RCC 7860 (cell line): ENCODE results near the gene C11orf21.

Experiments used
- DNase-seq: peaks from one replicate; pipeline ENCODE4 v3.0.0-alpha.2; 2015; ENCODE audit warnings: low spot score
- FAIRE-seq: peaks from 2 replicates; lab custom pipeline; 2012; peaks lifted over from hg19 to GRCh38; lab: Jason Lieb, UNC

Gene C11orf21

GRCh38 chr11:2262301-2263070 is 39.2 kb downstream of the C11orf21 start:
- FAIRE-seq = no peak
- no peak for DNase-seq

DNA sequence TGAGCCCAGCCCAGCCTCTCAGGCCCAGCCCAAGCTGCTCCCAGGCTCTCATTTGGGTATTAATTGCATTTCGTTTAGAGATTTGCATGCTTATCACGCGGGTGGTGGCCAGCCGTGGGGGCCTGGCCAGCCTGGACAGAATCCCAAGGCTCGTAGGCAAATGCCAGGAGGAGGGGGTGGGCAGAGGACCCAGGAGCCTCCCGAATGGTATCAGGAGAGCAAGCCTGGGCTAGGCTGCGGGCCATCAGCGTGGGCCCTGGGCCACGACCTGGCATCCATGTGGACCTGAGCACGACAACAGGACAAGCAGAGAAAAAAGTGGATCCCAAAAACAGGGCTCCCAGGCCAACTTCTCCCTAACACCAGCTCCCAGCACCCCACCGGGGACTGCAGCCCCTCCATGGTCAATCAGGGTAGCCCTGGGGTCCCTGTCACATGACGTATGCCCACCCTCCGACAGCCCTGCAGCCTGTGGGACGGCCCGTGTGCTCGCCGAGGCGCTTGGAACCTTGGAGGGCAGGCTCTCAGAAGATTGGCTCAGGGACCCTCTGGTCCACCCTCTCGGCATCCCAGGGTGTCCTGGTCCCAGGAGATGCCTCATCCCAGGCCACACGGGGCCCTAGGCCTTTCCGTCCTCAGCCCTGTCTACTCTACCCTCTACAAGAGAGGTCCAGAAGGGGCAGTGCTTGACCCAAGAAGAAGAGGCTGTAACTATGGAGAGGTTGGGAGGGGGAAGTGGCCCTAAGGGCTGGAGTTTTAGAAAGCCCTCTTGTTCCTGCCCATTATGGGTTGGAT is 40.1 kb downstream of the C11orf21 start:
- FAIRE-seq = no peak
- DNase-seq = no peak

DNA sequence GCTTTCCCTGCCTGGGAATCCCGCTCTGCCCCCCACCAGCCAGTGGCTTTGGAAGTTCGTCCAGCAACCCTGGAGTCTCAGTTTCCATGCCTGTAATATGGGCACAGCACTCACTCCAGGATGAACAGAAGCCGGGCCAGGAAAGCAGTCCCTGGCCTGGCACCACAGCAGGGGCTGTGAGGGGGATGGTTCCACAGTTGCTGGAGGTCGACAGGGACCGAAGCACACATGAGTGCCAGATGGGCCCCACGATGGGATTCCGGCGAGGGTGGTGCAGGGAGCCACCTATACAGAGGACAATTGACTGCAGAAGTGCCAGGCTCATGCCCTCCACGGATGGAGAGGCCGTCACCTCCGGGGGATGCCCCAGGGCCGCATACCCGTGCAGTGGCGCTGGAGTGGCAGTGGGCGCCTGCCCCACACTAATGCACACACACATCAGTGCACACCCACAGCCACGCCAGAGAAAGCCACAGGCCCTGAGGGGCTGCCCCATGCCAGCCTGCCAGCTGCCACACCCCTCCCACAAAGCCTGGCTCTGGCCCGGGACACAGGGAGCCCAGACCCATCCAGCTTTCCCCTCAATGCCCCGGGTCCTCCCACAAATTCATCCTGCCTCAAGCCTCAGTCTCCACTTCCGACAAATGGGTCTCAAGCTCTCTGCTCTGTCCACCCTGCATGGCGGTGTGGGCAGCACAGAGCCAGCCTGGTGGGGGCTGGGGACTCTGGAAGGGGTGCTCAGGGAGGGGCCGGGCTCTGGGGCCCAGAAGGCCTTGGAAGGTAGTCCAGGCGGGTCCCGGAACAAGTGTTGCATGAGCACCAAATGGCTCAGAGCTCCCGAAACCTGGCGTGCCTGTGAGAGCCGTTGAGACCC is 41.0 kb downstream of the C11orf21 start:
- FAIRE-seq (no peak), DNase-seq (no peak)

- no peak for FAIRE-seq
These were observed 41.7 kb downstream of the C11orf21 start for GRCh38 chr11:2259897-2260451.

GRCh38 chr11:2259466-2259830 is 42.3 kb downstream of the C11orf21 start:
- FAIRE-seq (no peak), DNase-seq (no peak)

More at GRCh38 chr11:2259897-2260451, 41.7 kb downstream of the C11orf21 start:
- no peak for DNase-seq

- DNase-seq (no peak), FAIRE-seq (no peak)
These were observed 42.9 kb downstream of the C11orf21 start for GRCh38 chr11:2258501-2259465.

DNA sequence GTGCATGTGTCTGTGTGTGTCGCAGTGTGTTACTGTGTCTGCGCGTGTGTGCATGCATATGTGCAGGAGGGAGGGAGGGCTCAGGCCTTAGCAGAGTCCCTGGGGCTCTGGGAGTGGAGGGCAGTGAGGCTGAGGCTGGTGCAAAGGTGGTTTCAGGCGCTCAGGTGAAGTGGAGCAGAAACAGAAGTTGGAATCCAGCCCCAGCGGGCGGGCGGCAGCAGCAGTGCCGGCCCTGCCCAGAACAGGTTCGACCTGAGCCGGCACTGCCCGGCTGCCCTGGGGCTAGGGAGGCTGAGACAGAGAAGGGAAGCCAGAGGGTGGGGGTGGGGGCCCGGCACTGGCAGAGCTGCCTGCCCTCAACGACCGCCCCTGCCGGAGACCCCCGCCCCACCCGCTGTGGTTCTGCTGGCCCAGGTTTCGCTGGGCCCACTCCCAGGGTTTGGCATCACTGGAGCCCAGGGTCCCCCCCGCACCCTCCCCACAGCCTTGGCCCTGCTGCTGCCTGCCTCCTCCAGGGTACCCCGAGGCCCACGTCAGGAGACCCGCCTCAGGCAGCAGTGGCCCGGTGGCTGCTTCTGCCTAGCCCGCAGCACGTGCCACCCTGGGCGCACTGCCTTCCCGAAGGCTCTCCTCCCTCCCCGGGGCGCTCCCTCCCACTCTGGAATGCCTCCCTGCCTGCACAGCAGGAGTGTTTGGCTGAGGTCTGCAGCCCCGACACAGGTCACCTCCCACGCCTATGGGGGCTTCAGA is 44.6 kb downstream of the C11orf21 start:
- no peak for DNase-seq
- no peak for FAIRE-seq

DNA sequence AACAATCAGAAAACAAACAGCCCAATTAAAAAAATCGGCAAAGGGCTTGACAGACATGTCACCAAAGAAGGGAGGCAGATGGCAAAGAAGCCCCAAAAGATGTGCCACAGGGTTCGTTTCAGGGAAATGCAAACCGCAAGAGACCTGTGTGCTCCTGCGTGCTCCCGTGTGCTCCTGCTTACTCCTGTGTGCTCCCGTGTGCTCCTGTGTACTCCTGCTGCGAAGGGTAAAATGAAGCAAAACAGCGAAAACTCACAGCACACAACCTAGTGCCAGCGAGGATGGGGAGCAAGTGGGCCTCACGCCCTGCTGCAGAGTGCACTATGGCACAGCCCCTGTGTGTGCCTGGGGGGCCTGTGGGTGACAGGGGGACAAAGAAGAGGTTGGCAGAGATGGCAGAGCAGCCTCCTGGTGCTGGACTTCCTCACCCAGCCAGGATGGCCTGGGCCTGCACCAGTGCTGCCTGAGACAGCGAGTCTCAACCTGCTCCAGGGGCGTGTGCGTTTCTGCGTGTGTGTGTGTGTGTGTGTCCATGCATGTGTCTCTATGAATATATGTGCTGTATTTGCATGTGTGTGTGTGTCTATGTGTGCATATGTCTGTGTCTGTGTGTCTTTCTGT is 45.3 kb downstream of the C11orf21 start:
- no peak for FAIRE-seq
- no peak for DNase-seq

DNA sequence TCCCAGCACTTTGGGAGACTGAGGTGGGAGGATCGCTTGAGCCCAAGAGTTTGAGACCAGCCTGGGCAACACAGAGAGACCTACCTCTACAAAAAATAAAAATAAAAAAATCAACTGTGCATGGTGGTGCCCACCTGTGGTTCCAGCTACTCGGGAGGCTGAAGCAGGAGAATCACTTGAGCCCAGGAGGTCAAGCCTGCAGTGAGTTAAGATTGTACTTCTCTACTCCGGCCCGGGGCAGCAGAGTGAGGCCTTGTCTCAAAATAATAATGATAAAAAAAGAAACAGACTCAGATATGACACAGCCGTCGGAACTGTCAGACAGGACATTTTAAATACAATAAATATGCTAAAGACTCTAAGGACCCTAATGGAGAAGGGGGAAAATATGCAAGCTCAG is 49.7 kb downstream of the C11orf21 start:
- no peak for FAIRE-seq
- DNase-seq = no peak

GRCh38 chr11:2251138-2251537 is 50.6 kb downstream of the C11orf21 start:
- FAIRE-seq = no peak

GRCh38 chr11:2250485-2250884 is 51.2 kb downstream of the C11orf21 start:
- DNase-seq = no peak
- no peak for FAIRE-seq

More at GRCh38 chr11:2251138-2251537, 50.6 kb downstream of the C11orf21 start:
- DNase-seq = no peak

- DNase-seq (no peak), FAIRE-seq (no peak)
These were observed 51.7 kb downstream of the C11orf21 start for GRCh38 chr11:2250041-2250440.

DNA sequence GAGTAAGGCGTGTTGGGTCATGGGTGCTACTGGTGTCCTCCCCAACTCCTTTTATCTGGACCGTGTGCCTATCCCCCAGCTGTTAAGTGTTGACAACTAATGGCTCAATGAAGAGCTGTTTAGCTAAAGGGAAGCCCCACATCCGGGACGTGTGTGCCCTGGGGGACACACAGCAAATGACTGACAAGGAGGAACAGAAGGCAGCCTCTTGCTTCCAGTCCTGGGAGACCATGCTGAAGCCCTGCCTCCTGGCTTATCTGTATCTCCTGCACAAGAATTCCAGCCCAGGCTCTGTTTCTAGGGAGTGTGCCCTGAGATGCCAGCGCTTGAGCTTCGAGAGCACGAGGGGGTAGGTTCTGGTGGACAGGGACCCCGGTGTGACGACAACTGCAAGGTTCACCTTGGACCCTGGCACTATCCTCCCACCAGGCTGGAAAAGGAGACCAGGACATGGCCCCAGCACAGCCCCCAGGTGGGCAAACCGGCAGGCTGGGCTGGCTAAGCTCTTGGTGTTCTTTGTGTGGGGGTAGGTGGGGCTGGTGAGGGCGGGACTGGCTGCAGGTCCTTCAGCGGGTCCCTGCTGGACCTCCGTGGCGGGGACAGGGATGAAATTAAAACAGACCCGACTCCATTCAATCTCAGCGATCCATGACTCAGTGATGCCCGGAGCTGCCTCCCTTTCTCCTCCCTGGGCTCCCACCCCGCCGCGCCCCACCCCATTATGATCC is 52.4 kb downstream of the C11orf21 start:
- DNase-seq (no peak), FAIRE-seq (no peak)

DNA sequence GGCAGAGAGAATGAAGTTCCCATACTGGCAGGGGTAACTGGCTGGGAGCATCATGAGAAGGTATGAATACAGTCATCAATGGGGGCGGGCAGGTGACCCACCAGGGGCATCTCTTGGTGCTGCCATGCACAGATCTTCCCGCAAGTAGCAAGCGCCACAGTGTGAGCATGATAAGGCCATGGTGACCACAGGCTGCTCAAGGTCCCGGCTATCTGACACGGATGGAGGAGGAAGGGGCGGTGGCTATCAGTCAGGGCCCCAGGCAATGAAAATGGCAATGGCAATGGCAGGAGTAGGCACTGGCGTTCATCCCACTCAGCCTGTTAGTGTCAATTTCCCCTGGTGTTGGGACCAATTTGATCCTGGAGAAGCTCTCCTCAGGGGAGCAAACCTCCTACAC is 53.0 kb downstream of the C11orf21 start:
- FAIRE-seq (no peak), DNase-seq (no peak)

DNA sequence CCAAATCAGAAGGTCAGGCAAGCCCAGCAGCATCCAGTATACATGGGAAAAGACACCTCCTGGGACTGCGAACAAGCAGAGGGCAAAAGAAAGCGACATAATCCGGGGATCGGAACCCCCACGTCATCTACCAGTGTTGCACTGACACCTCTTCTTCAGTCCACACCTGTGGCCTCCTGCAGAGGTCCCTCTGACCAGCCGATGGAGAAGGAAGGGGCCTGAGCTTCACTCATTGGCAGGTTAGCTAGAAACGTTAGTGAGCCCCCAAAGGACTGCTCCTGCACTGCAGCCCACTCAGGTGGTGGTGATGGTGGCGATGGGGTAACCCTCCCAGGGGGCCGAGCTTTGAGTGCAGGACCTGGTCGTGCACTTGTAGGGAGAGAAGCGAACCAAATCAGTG is 53.5 kb downstream of the C11orf21 start:
- FAIRE-seq = no peak
- no peak for DNase-seq

DNA sequence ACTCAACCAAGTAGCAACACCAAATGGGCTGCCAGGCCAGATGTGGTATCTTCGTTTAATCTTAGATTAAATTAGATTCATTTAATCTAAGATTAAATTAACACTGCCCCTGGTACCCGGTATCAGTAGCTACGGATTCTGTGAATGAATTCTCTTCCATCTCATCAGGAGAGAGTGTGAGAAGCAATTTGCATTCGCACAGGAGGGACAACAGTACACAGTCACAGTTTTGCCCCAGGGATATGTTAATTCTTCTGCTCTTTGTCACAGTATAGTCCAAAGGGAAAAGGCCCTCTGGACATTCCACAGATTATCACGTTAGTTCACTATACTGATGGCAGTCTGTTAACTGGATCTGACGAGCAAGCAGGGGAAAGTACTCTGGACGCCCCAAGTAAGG is 54.2 kb downstream of the C11orf21 start:
- no peak for DNase-seq
- FAIRE-seq = no peak
